Endothelial cell of umbilical vein (primary cell): ENCODE data around the gene TRIM34.

Experiments used
- POLR2A ChIP-seq: IDR thresholded peaks from 2 replicates; pipeline ENCODE4 v1.6.1; 2012; ENCODE audit warnings: low read depth, mild to moderate bottlenecking, control low read depth, low read length
- POLR2AphosphoS5 ChIP-seq: IDR thresholded peaks from 2 replicates; pipeline ENCODE4 v1.6.1; 2012; ENCODE audit warnings: low read depth, mild to moderate bottlenecking, control low read depth, low read length, moderate library complexity; ENCODE audit not compliant: insufficient read depth
- TF ChIP-seq, protein P1 (sequence below), 2 donors: IDR thresholded peaks; 1 replicate in 1 of 2; 2 replicates in 1 of 2; pipeline ENCODE4 v1.5.1; 2011; ENCODE audit warnings: low read length in 2 of 2, mild to moderate bottlenecking in 2 of 2, moderate library complexity in 2 of 2, control low read depth in 1 of 2, inconsistent platforms in 1 of 2, low read depth in 1 of 2; ENCODE audit not compliant: insufficient read depth in 1 of 2; ENCODE audit errors: extremely low read depth in 1 of 2
- TF ChIP-seq, protein P2 (sequence below): IDR thresholded peaks from 2 replicates; pipeline ENCODE4 v1.6.1; 2011; ENCODE audit not compliant: insufficient read depth, insufficient read length

DNA sequence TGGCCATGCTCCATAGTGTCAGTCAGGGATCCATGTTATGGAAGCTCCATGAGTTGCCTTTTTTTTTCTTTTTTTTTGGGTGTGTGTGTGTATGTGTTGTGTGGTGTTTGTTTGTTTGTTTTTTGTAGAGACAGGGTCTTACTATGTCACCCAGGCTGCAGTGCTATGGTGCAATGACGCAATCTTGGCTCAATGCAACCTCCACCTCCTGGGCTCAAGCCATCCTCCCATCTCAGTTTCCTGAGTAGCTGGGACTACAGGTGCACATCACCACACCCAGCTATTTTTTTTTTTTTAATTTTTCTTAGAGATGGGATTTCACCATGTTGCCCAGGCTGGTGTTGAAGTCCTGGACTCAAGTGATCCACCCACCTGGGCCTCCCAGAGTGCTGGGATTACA lies 63.7 kb downstream of the TRIM34 start:
- TF ChIP-seq, protein P1, sequence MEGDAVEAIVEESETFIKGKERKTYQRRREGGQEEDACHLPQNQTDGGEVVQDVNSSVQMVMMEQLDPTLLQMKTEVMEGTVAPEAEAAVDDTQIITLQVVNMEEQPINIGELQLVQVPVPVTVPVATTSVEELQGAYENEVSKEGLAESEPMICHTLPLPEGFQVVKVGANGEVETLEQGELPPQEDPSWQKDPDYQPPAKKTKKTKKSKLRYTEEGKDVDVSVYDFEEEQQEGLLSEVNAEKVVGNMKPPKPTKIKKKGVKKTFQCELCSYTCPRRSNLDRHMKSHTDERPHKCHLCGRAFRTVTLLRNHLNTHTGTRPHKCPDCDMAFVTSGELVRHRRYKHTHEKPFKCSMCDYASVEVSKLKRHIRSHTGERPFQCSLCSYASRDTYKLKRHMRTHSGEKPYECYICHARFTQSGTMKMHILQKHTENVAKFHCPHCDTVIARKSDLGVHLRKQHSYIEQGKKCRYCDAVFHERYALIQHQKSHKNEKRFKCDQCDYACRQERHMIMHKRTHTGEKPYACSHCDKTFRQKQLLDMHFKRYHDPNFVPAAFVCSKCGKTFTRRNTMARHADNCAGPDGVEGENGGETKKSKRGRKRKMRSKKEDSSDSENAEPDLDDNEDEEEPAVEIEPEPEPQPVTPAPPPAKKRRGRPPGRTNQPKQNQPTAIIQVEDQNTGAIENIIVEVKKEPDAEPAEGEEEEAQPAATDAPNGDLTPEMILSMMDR (IDR thresholded peaks at IDR 0.05; ENCODE audit: extremely low read depth in 1 of 2, insufficient read depth in 1 of 2, low read depth in 1 of 2, low read length in 2 of 2): no peak
- TF ChIP-seq, protein P2, sequence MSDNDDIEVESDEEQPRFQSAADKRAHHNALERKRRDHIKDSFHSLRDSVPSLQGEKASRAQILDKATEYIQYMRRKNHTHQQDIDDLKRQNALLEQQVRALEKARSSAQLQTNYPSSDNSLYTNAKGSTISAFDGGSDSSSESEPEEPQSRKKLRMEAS: no peak
- TF ChIP-seq POLR2AphosphoS5: no peak
- no peak for TF ChIP-seq POLR2A
